Stimulated activated naive CD8-positive, alpha-beta T cell treated with anti-CD3 and anti-CD28 coated beads, Interleukin-15, Interleukin-2, amounts not matched to agents 100 ng/mL and 50 ng/mL, for 24 hours (primary cell): ENCODE measurements around the gene CCDC33.

Experiments used
- H3K27ac Mint-ChIP-seq: one replicate; pipeline ENCODE4 v1.8.0; 2021; ENCODE audit warnings: mild to moderate bottlenecking, mixed read lengths
- H3K27me3 Mint-ChIP-seq: one replicate; pipeline ENCODE4 v1.8.0; 2021; ENCODE audit warnings: mixed read lengths
- H3K36me3 Mint-ChIP-seq: one replicate; pipeline ENCODE4 v1.8.0; 2021; ENCODE audit warnings: low read depth, mixed read lengths
- H3K4me1 Mint-ChIP-seq: one replicate; pipeline ENCODE4 v1.8.0; 2021; ENCODE audit warnings: low read depth, mixed read lengths
- H3K4me3 Mint-ChIP-seq: one replicate; pipeline ENCODE4 v1.8.0; 2021; ENCODE audit warnings: mild to moderate bottlenecking, mixed read lengths
- H3K9me3 Mint-ChIP-seq: one replicate; pipeline ENCODE4 v1.8.0; 2021; ENCODE audit warnings: mixed read lengths

Gene CCDC33

GRCh38 chr15:74377831-74378766, 142.0 kb downstream of the CCDC33 start:
- Mint-ChIP-seq H3K27ac (peak overlapping the region; percentile 85), H3K27me3 (no peaks in the 10 kb centered on the region), H3K4me1 (peaks cover 94% of the 10 kb centered on the region)

DNA sequence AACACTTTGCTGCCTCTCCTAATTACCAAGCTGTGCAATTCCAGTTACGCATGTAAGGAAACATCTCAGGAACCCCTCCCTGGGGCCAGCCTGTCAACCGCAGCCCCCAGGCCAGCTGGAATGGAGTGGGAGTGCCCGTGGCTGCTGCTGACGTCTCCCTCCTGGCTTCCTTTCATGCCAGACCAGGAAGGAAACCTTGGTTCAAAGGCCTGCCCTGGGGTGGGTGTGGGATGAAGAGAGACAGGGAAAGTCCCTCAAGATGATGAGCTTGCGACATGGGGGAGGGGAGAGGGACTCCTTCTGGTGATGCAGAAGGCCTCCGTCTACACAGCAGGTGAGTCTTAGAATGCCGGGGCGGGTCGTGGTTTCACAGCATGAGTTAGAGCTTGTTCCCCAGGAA, 142.7 kb downstream of the CCDC33 start:
- H3K4me3 Mint-ChIP-seq, result peak overlapping the region; percentile 61
- H3K36me3 Mint-ChIP-seq, result no peaks in the 10 kb centered on the region
- no peaks in the 10 kb centered on the region for H3K9me3 Mint-ChIP-seq
- H3K27me3 Mint-ChIP-seq, result no peaks in the 10 kb centered on the region
- peaks cover 94% of the 10 kb centered on the region for H3K4me1 Mint-ChIP-seq
- H3K27ac Mint-ChIP-seq, result peak overlapping the region; percentile 85

More at GRCh38 chr15:74377831-74378766, 142.0 kb downstream of the CCDC33 start:
- H3K4me3 Mint-ChIP-seq, result peak overlapping the region; percentile 61
- H3K36me3 Mint-ChIP-seq, result no peaks in the 10 kb centered on the region
- no peaks in the 10 kb centered on the region for H3K9me3 Mint-ChIP-seq

- Mint-ChIP-seq H3K27ac (peak overlapping the region; percentile 47), H3K4me1 (peaks cover 98% of the 10 kb centered on the region), H3K36me3 (no peaks in the 10 kb centered on the region), H3K9me3 (no peaks in the 10 kb centered on the region), H3K4me3 (no peak overlapping the region), H3K27me3 (no peaks in the 10 kb centered on the region)
These were observed 144.4 kb downstream of the CCDC33 start for GRCh38 chr15:74380361-74381189.

- Mint-ChIP-seq H3K27me3 (no peaks in the 10 kb centered on the region), H3K27ac (peak overlapping the region; percentile 47), H3K36me3 (no peaks in the 10 kb centered on the region), H3K4me3 (no peak overlapping the region), H3K4me1 (peaks cover 99% of the 10 kb centered on the region), H3K9me3 (no peaks in the 10 kb centered on the region)
These were observed 145.0 kb downstream of the CCDC33 start for GRCh38 chr15:74381190-74381453.

- H3K27me3 Mint-ChIP-seq, result no peaks in the 10 kb centered on the region
- H3K9me3 Mint-ChIP-seq, result no peaks in the 10 kb centered on the region
- H3K4me1 Mint-ChIP-seq, result peaks cover 99% of the 10 kb centered on the region
- peak overlapping the region; percentile 72 for H3K27ac Mint-ChIP-seq
- no peaks in the 10 kb centered on the region for H3K36me3 Mint-ChIP-seq
- H3K4me3 Mint-ChIP-seq, result no peak overlapping the region
These were observed 145.4 kb downstream of the CCDC33 start for GRCh38 chr15:74381481-74381880.

GRCh38 chr15:74382004-74382816, 146.1 kb downstream of the CCDC33 start:
- Mint-ChIP-seq H3K36me3 (no peaks in the 10 kb centered on the region), H3K27ac (peak overlapping the region; percentile 98), H3K9me3 (no peaks in the 10 kb centered on the region), H3K27me3 (no peaks in the 10 kb centered on the region), H3K4me3 (no peak overlapping the region), H3K4me1 (peaks cover 99% of the 10 kb centered on the region)

DNA sequence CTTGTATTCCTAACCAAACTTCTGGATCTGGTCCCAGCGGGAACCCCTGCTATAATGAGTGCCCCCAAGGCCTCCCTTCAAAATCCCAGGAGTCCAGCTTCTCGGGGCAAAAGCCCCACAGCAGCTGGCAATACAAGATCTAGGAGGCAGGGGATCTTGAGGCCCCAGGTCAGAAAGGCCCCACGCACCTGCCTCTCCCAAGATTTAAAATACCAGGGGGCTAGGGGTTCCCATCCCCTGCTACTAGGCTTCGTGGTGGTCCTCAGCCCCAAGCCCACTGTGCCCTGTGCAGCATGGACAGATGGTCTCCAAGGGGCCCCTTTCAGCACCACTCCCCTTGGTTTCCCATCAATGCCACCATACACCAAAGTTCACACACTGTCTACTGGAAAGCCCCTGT, 147.2 kb downstream of the CCDC33 start:
- no peaks in the 10 kb centered on the region for H3K9me3 Mint-ChIP-seq
- H3K27ac Mint-ChIP-seq, result peak overlapping the region; percentile 98
- no peaks in the 10 kb centered on the region for H3K27me3 Mint-ChIP-seq
- H3K4me3 Mint-ChIP-seq, result peak overlapping the region; percentile 66
- peaks cover 98% of the 10 kb centered on the region for H3K4me1 Mint-ChIP-seq
- no peaks in the 10 kb centered on the region for H3K36me3 Mint-ChIP-seq

DNA sequence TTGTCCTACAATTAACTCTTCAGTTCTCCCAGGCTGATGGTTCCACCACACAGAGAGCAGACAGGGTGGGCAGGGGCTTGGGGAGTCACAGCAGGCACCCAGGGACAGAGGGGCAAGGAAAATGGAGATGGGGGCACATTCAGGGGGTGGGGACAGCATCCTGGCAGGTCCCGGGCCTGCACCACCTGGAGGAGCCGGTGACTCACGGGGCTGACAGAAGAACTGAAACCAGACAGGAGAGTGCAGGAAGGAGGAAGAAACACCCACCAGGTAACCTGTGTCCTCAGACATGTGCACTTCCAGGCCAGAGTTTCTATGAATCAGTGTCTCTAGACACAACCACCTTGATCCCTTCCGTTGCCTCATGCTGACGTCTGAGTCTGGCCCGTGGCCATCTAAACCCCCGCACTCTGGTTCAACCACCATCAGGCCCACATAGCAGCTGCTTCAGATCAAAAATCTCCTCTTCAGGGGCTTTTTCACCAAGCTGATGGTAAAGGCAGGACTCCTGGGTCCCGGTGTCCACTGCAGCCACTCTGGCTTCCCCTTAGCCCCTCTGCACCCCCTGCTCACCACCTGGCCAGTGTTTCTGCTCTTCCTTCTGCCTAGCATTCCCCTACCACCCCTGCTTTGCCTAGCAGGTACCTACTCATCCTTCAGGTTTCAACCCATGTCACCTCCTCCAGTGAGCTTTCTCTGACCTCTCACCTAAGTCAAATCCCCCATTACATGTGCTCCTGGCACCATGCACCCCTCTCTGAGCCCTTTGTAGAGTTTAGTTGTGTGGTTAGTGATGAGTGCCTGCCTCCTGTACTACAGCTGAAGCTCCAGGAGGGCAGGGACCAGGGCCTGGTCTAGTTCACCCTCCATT, 147.8 kb downstream of the CCDC33 start:
- Mint-ChIP-seq H3K27ac (peak overlapping the region; percentile 98), H3K4me3 (peak overlapping the region; percentile 66), H3K36me3 (no peaks in the 10 kb centered on the region), H3K27me3 (no peaks in the 10 kb centered on the region), H3K9me3 (no peaks in the 10 kb centered on the region), H3K4me1 (peaks cover 94% of the 10 kb centered on the region)

- H3K27me3 Mint-ChIP-seq, result no peaks in the 10 kb centered on the region
- peak overlapping the region; percentile 98 for H3K27ac Mint-ChIP-seq
- H3K36me3 Mint-ChIP-seq, result no peaks in the 10 kb centered on the region
- peaks cover 94% of the 10 kb centered on the region for H3K4me1 Mint-ChIP-seq
- H3K4me3 Mint-ChIP-seq, result peak overlapping the region; percentile 66
- H3K9me3 Mint-ChIP-seq, result no peaks in the 10 kb centered on the region
These were observed 148.4 kb downstream of the CCDC33 start for GRCh38 chr15:74384566-74384880.

DNA sequence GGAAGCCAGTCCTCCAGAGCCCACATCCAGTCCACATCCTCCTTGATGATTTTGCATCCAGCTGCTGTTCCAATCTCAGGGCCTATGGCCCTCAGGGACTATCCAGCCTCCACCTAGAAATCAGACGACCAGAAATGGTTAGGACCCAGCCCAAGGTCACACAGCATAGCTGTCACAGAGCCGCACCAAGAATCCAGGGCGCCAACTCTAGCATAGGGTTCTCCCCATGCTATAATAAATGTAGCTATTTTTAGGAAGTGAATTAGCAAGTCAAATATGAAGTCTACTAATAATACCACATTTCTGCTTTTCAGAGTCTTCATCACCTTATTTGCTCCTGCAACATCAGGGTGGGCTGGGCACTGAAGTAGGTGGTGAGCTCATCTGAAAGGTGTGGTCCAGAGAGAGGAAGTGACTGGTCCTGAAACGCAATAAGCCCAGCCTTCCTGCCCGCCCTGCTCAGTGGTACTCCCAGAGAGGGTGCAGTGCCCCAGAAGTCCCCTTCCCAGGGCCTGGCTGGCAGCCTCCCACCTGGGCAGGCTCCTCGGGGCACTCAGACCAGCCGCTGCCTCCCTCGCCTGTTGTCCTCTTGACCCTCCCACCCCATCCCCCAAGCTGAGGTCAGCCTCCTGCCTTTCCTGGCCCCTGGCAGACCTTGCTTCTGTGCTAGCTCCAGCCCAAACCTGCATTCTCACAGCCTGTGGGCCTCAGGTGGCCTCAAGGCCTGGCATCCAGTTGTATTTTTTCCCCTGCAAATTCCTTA, 148.9 kb downstream of the CCDC33 start:
- peak overlapping the region; percentile 98 for H3K27ac Mint-ChIP-seq
- no peaks in the 10 kb centered on the region for H3K27me3 Mint-ChIP-seq
- H3K4me3 Mint-ChIP-seq, result peak overlapping the region; percentile 66
- no peaks in the 10 kb centered on the region for H3K36me3 Mint-ChIP-seq
- no peaks in the 10 kb centered on the region for H3K9me3 Mint-ChIP-seq
- peaks cover 92% of the 10 kb centered on the region for H3K4me1 Mint-ChIP-seq

GRCh38 chr15:74385733-74386132, 149.6 kb downstream of the CCDC33 start:
- peak overlapping the region; percentile 98 for H3K27ac Mint-ChIP-seq
- H3K9me3 Mint-ChIP-seq, result no peaks in the 10 kb centered on the region
- no peaks in the 10 kb centered on the region for H3K27me3 Mint-ChIP-seq
- no peaks in the 10 kb centered on the region for H3K36me3 Mint-ChIP-seq
- peaks cover 92% of the 10 kb centered on the region for H3K4me1 Mint-ChIP-seq
- H3K4me3 Mint-ChIP-seq, result no peak overlapping the region
